A673 (cell line): Measurements from ENCODE around the gene IAH1.

Source experiments
- EZH2 ChIP-seq: fragments of 200-600 bp; sonication (generic); IDR thresholded peaks from 2 replicates; pipeline ENCODE4 v1.6.1; 2017; ENCODE audit warnings: borderline replicate concordance, low read depth, mild to moderate bottlenecking, mixed read lengths, antibody characterized with exemption, low read length; ENCODE audit not compliant: poor library complexity, severe bottlenecking
- TF ChIP-seq, protein P1 (sequence below): fragments of 300-800, 200-600 bp; sonication (generic); conservative IDR thresholded peaks from 2 replicates; pipeline ENCODE4 v1.5.1; 2017; ENCODE audit warnings: low read depth, mild to moderate bottlenecking, antibody characterized with exemption, low read length, moderate library complexity, mixed read lengths

DNA sequence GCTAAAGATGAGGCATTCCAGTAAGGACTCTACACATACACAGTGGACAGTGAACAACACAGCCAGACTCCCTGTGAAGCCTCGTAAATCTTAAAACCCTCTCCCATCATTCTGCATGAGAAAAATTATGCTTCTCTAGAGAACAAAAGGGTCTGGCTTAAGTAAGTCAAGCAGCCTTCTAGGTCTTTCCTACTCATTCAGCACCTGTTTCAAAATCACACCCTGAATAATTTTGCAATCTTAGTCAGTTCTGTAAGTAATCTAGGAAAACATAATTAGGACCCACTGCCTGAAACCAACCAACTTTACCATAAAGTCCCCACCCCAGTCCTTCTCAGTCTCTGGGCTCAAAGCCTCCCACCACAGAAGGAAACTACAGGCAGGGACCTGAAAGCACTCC lies 19.7 kb downstream of the IAH1 start:
- TF ChIP-seq, protein P1, sequence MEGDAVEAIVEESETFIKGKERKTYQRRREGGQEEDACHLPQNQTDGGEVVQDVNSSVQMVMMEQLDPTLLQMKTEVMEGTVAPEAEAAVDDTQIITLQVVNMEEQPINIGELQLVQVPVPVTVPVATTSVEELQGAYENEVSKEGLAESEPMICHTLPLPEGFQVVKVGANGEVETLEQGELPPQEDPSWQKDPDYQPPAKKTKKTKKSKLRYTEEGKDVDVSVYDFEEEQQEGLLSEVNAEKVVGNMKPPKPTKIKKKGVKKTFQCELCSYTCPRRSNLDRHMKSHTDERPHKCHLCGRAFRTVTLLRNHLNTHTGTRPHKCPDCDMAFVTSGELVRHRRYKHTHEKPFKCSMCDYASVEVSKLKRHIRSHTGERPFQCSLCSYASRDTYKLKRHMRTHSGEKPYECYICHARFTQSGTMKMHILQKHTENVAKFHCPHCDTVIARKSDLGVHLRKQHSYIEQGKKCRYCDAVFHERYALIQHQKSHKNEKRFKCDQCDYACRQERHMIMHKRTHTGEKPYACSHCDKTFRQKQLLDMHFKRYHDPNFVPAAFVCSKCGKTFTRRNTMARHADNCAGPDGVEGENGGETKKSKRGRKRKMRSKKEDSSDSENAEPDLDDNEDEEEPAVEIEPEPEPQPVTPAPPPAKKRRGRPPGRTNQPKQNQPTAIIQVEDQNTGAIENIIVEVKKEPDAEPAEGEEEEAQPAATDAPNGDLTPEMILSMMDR: no peak
- TF ChIP-seq EZH2: no peak
